Pancreas (tissue), 10 donors: Measurements from ENCODE around the gene FLT3LG. TPM values are rescaled to one million over a fixed set of nuclear protein-coding genes. Genes with fewer than 3 reads are reported as not detected.

ENCODE experiments used
- ATAC-seq, 4 donors: fragments of 200-7000 bp; cut with Tn5 transposase; one replicate each; pipeline versions ENCODE4 v1.8.0 to v1.9.1; 2020; ENCODE audit warnings: mild to moderate bottlenecking in 4 of 4, moderate library complexity in 4 of 4
- DNase-seq, 6 donors: peaks; one replicate each; pipeline ENCODE4 v3.0.0-alpha.2; 2020
- FAIRE-seq: peaks from 2 replicates; lab custom pipeline; 2012; peaks lifted over from hg19 to GRCh38; lab: Jason Lieb, UNC
- H3K27ac ChIP-seq, 4 donors: fragments of 200-600 bp; sonication (generic); 1 replicate in 3 of 4; 2 replicates in 1 of 4; pipeline versions ENCODE4 v1.5.0 to v1.8.0; 2020
- H3K27me3 ChIP-seq, 4 donors: fragments of 200-600 bp; one replicate each; pipeline ENCODE4 v1.8.0; 2021
- H3K36me3 ChIP-seq, 3 donors: fragments of 200-600 bp; sonication (generic) in 1 of 3; one replicate each; pipeline versions ENCODE4 v1.5.0 to v1.8.0; 2020 to 2021
- H3K4me1 ChIP-seq, 3 donors: fragments of 200-600 bp; one replicate each; pipeline ENCODE4 v1.8.0; 2021
- H3K4me3 ChIP-seq, 4 donors: fragments of 200-600 bp; sonication (generic) in 2 of 4; one replicate each; pipeline versions ENCODE4 v1.5.0 to v1.8.0; 2020 to 2021
- H3K9me3 ChIP-seq, 4 donors: fragments of 200-600 bp; one replicate each; pipeline ENCODE4 v1.8.0; 2021
- CTCF ChIP-seq, 4 donors: fragments of 200-600 bp; sonication (generic) in 3 of 4; IDR thresholded peaks; one replicate each; pipeline versions ENCODE4 v1.5.0 to v1.8.0; 2021; ENCODE audit warnings: antibody characterized with exemption in 4 of 4
- WGBS, 2 donors: extraction: QIAGEN DNeasy Blood & Tissue Kit; methylation state at CpG; one replicate each; pipeline ENCODE4 v1.1.7; 2013; 5-methylcytosine and 5-hydroxymethylcytosine counted together
- intact Hi-C, 3 donors: fragments of 100-400 bp; cut with DNase I; formaldehyde crosslinking; loops; one replicate each; pipeline versions ENCODE4 v1.11.1 to v1.14.2; 2022
- microRNA-seq, 2 donors: library from miRNA; unstranded; fragments of <30 nt; microRNA quantifications; one replicate each; pipeline versions ENCODE4 to v1.1.0, GENCODE V29; 2019 to 2020
- polyA plus RNA-seq, 2 donors: library from polyadenylated mRNA; stranded (reverse); fragments of 200-250 nt; gene quantifications; one replicate each; pipeline ENCODE4 v1.2.3, GENCODE V29; 2013
- total RNA-seq, 6 donors: library from RNA; stranded (reverse); fragmentation: NEBNext Ultra II Directional in 4 of 6; extraction: Animal tissue kit (Norgen Biotek cat#: 25700) in 4 of 6; gene quantifications; one replicate each; pipeline versions ENCODE4 v1.2.1 to v1.2.4, GENCODE V29; 2021 to 2023
- donor health status: healthy with polysubstance abuse.
- donor health status: DM: no; HTN: no; CAD: no; lungs with moderate emphysema.
- donor health status: DM: no; HTN: no; CAD: no.
- donor health status: control.
- donor health status: control.
- donor health status: Bipolar disorder and iron deficiency.
- donor health status: DM: yes; HTN: yes; CAD: no.
- donor health status: DM: no; HTN: no; CAD: no.
- donor health status: DM: no; HTN: no; CAD: no.
- donor health status: DM: yes; HTN: yes; CAD: no.

The FLT3LG gene
- total and polyA plus RNA-seq, 8 donors = 0.79 to 8.4 (median 2.7) TPM

DNA sequence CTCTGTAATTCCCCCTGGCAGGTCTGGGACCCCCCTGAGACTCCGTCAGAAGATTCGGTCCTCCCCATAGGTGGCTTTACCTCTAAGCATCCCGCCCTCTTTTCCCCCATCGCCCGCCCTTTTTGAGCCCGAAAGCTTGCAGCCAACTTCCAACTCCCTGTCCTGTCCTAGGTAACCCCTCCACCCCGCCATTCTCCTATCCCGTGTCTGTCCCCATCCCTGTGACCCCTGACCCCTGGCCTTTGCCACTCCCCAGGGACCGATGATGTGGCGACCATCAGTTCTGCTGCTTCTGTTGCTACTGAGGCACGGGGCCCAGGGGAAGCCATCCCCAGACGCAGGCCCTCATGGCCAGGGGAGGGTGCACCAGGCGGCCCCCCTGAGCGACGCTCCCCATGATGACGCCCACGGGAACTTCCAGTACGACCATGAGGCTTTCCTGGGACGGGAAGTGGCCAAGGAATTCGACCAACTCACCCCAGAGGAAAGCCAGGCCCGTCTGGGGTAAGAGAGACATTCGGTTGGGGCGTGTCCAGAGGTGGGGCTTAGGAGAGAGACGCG lies 54.3 kb downstream of the FLT3LG start:
- H3K36me3 ChIP-seq = no peaks in the 10 kb centered on the region
- 74 to 79% methylated on average over 25 of the region's 25 CpGs for WGBS, 2 donors
- H3K4me1 ChIP-seq = no peaks in the 10 kb centered on the region
- intact Hi-C loops = no loop called here
- DNase-seq (no peak), FAIRE-seq (no peak), ATAC-seq (peak in 1 of 4 donors; percentile 2)
- no peak for TF ChIP-seq CTCF (IDR thresholded peaks at IDR 0.05)
- no peaks in the 10 kb centered on the region for H3K27me3 ChIP-seq
- H3K9me3 ChIP-seq = no peaks in the 10 kb centered on the region
- H3K4me3 ChIP-seq = peak overlapping the region in 3 of 4 donors; percentile 1 to 34 (median 32)
- H3K27ac ChIP-seq = no peak overlapping the region

DNA sequence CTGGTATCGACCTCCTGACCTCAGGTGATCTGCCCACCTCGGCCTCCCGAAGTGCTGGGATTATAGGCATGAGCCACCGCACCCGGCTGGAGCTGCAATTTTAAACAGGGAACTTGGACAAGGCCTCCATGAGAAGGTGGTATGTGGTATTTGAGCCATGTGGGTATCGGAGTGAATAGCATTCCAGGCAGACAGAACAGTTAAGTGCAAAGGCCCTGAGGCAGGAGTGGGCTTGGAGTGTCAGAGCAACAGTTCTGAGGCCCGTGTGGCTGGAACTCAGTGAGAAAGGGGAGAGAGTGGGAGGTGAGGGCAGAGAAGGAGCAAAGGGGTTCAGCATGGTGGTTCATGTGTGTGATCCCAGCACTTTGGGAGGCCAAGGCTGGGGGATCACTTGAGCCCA lies 56.7 kb downstream of the FLT3LG start:
- no peak for ATAC-seq
- Histone ChIP-seq H3K27ac (no peak overlapping the region), H3K4me3 (no peak overlapping the region), H3K9me3 (no peaks in the 10 kb centered on the region), H3K4me1 (no peaks in the 10 kb centered on the region), H3K27me3 (no peaks in the 10 kb centered on the region), H3K36me3 (no peaks in the 10 kb centered on the region)
- DNase-seq = no peak
- WGBS, 2 donors = 95% methylated on average over 7 of the region's 7 CpGs
- no peak for FAIRE-seq
- no peak for TF ChIP-seq CTCF (IDR thresholded peaks at IDR 0.05)
- intact Hi-C loops = no loop called here

GRCh38 chr19:49533551-49534488 lies 59.8 kb downstream of the FLT3LG start:
- intact Hi-C loops = no loop called here
- no peaks in the 10 kb centered on the region for H3K36me3 ChIP-seq
- peak in 3 of 4 donors; percentile 11 to 25 (median 19) for TF ChIP-seq CTCF (IDR thresholded peaks at IDR 0.05)
- no peaks in the 10 kb centered on the region for H3K4me1 ChIP-seq
- DNase-seq (peak; percentile 68 to 94 (median 86)), FAIRE-seq (no peak), ATAC-seq (peak; percentile 93 to 97 (median 96))
- peak overlapping the region; percentile 32 to 67 (median 37) for H3K4me3 ChIP-seq
- no peak overlapping the region for H3K27ac ChIP-seq
- no peaks in the 10 kb centered on the region for H3K27me3 ChIP-seq
- WGBS, 2 donors = 3% methylated on average over 81 to 87 of the region's 87 CpGs
- no peaks in the 10 kb centered on the region for H3K9me3 ChIP-seq

GRCh38 chr19:49534632-49535385 lies 60.8 kb downstream of the FLT3LG start:
- peak overlapping the region in 1 of 4 donors; percentile 67 for H3K4me3 ChIP-seq
- no peak for ATAC-seq

More at GRCh38 chr19:49534632-49535385, 60.8 kb downstream of the FLT3LG start:
- DNase-seq = no peak
- WGBS, 2 donors = 77 to 92% methylated on average over 8 of the region's 8 CpGs
- H3K4me1 ChIP-seq = no peaks in the 10 kb centered on the region
- no peak for FAIRE-seq
- no peaks in the 10 kb centered on the region for H3K27me3 ChIP-seq
- H3K9me3 ChIP-seq = no peaks in the 10 kb centered on the region
- no peak for TF ChIP-seq CTCF (IDR thresholded peaks at IDR 0.05)
- intact Hi-C loops = no loop called here
- H3K27ac ChIP-seq = no peak overlapping the region
- H3K36me3 ChIP-seq = no peaks in the 10 kb centered on the region

Small RNAs within 50 kb of the gene (microRNA-seq; reads per million reads assigned to microRNA genes)
- 236 to 577 reads per million in 2 donors for gene MIR150

Other genes with a start within 250 kb of the FLT3LG start
- 1 to 10 TPM; 1.5 to 4.1 (median 2.7) TPM for gene SLC6A16, start 149.0 kb upstream of the FLT3LG start, total RNA-seq
- gene SLC6A16, start 149.0 kb upstream of the FLT3LG start, polyA plus RNA-seq = 1 to 10 TPM; 4.5 to 5.9 TPM
- 10 to 100 TPM in 1 of 6 donors, 1 to 10 TPM in 3, under 1 TPM in 2; 0.35 to 23.1 (median 2.7) TPM for gene CD37, start 138.8 kb upstream of the FLT3LG start, total RNA-seq
- 1 to 10 TPM; 1.8 to 2.0 TPM for gene CD37, start 138.8 kb upstream of the FLT3LG start, polyA plus RNA-seq
- 10 to 100 TPM; 10.5 to 30.6 (median 12.6) TPM for gene TEAD2, start 111.8 kb upstream of the FLT3LG start, total RNA-seq
- 10 to 100 TPM; 16.0 to 16.8 TPM for gene TEAD2, start 111.8 kb upstream of the FLT3LG start, polyA plus RNA-seq
- gene DKKL1, start 110.3 kb upstream of the FLT3LG start, total RNA-seq = 1 to 10 TPM in 1 of 6 donors, under 1 TPM in 3, not detected in 2; 0.41 to 1.3 (median 0.53) TPM
- gene DKKL1, start 110.3 kb upstream of the FLT3LG start, polyA plus RNA-seq = under 1 TPM in 1 of 2 donors, not detected in 1; 0.12 TPM
- gene KASH5, start 86.0 kb upstream of the FLT3LG start, total RNA-seq = 1 to 10 TPM; 1.3 to 3.3 (median 2.7) TPM
- gene KASH5, start 86.0 kb upstream of the FLT3LG start, polyA plus RNA-seq = 1 to 10 TPM; 1.2 to 1.7 TPM
- gene PTH2, start 50.8 kb upstream of the FLT3LG start, total RNA-seq = not detected
- gene PTH2, start 50.8 kb upstream of the FLT3LG start, polyA plus RNA-seq = not detected
- gene GFY, start 48.8 kb upstream of the FLT3LG start, total RNA-seq = not detected
- not detected for gene GFY, start 48.8 kb upstream of the FLT3LG start, polyA plus RNA-seq
- gene SLC17A7, start 32.7 kb upstream of the FLT3LG start, total RNA-seq = under 1 TPM in 5 of 6 donors, not detected in 1; 0.13 to 0.53 (median 0.40) TPM
- under 1 TPM; 0.30 to 0.31 TPM for gene SLC17A7, start 32.7 kb upstream of the FLT3LG start, polyA plus RNA-seq
- 10 to 100 TPM; 34.2 to 49.1 (median 37.2) TPM for gene PIH1D1, start 22.4 kb upstream of the FLT3LG start, total RNA-seq
- 100 to 1,000 TPM in 1 of 2 donors, 10 to 100 TPM in 1; 82.5 to 110 TPM for gene PIH1D1, start 22.4 kb upstream of the FLT3LG start, polyA plus RNA-seq
- gene ALDH16A1, start 21.0 kb upstream of the FLT3LG start, total RNA-seq = 10 to 100 TPM; 16.1 to 22.9 (median 19.8) TPM
- gene ALDH16A1, start 21.0 kb upstream of the FLT3LG start, polyA plus RNA-seq = 10 to 100 TPM; 72.4 to 89.3 TPM
- gene RPL13A, start 13.4 kb downstream of the FLT3LG start, total RNA-seq = 1,000 to 10,000 TPM; 1,459 to 2,866 (median 2,217) TPM
- 1,000 to 10,000 TPM; 1,585 to 1,842 TPM for gene RPL13A, start 13.4 kb downstream of the FLT3LG start, polyA plus RNA-seq
- 1,000 to 10,000 TPM in 4 of 6 donors, 100 to 1,000 TPM in 2; 765 to 1,427 (median 1,126) TPM for gene RPS11, start 22.2 kb downstream of the FLT3LG start, total RNA-seq
- gene RPS11, start 22.2 kb downstream of the FLT3LG start, polyA plus RNA-seq = 1,000 to 10,000 TPM; 2,346 to 2,426 TPM
- gene FCGRT, start 38.4 kb downstream of the FLT3LG start, total RNA-seq = 100 to 1,000 TPM in 1 of 6 donors, 10 to 100 TPM in 5; 48.4 to 105 (median 66.3) TPM
- gene FCGRT, start 38.4 kb downstream of the FLT3LG start, polyA plus RNA-seq = 10 to 100 TPM; 74.5 to 87.8 TPM
- gene RCN3, start 53.8 kb downstream of the FLT3LG start, total RNA-seq = 10 to 100 TPM in 1 of 6 donors, 1 to 10 TPM in 5; 1.6 to 16.5 (median 4.8) TPM
- gene RCN3, start 53.8 kb downstream of the FLT3LG start, polyA plus RNA-seq = 10 to 100 TPM; 38.7 to 41.5 TPM
- gene NOSIP, start 106.3 kb downstream of the FLT3LG start, total RNA-seq = 10 to 100 TPM; 40.5 to 76.3 (median 52.1) TPM
- gene NOSIP, start 106.3 kb downstream of the FLT3LG start, polyA plus RNA-seq = 100 to 1,000 TPM; 120 to 148 TPM
- gene PRRG2, start 107.1 kb downstream of the FLT3LG start, total RNA-seq = 1 to 10 TPM; 6.5 to 8.9 (median 8.3) TPM
- gene PRRG2, start 107.1 kb downstream of the FLT3LG start, polyA plus RNA-seq = 10 to 100 TPM; 11.6 to 15.9 TPM
- gene PRR12, start 117.0 kb downstream of the FLT3LG start, total RNA-seq = 10 to 100 TPM in 3 of 6 donors, 1 to 10 TPM in 3; 8.3 to 17.7 (median 9.5) TPM
- gene PRR12, start 117.0 kb downstream of the FLT3LG start, polyA plus RNA-seq = 10 to 100 TPM; 14.0 to 18.9 TPM
- 10 to 100 TPM in 2 of 6 donors, 1 to 10 TPM in 4; 5.5 to 24.4 (median 7.5) TPM for gene RRAS, start 165.9 kb downstream of the FLT3LG start, total RNA-seq
- 10 to 100 TPM; 27.2 to 42.9 TPM for gene RRAS, start 165.9 kb downstream of the FLT3LG start, polyA plus RNA-seq
- gene SCAF1, start 168.0 kb downstream of the FLT3LG start, total RNA-seq = 10 to 100 TPM; 17.3 to 34.8 (median 28.3) TPM
- 10 to 100 TPM; 17.8 to 30.4 TPM for gene SCAF1, start 168.0 kb downstream of the FLT3LG start, polyA plus RNA-seq
- 10 to 100 TPM; 34.4 to 66.0 (median 44.7) TPM for gene IRF3, start 191.6 kb downstream of the FLT3LG start, total RNA-seq
- gene IRF3, start 191.6 kb downstream of the FLT3LG start, polyA plus RNA-seq = 100 to 1,000 TPM; 213 to 289 TPM
- 10 to 100 TPM in 2 of 6 donors, 1 to 10 TPM in 4; 6.0 to 12.0 (median 9.6) TPM for gene BCL2L12, start 191.7 kb downstream of the FLT3LG start, total RNA-seq
- gene BCL2L12, start 191.7 kb downstream of the FLT3LG start, polyA plus RNA-seq = 10 to 100 TPM; 16.2 to 16.5 TPM
- gene PRMT1, start 203.1 kb downstream of the FLT3LG start, total RNA-seq = 10 to 100 TPM; 27.2 to 61.1 (median 43.3) TPM
- 10 to 100 TPM; 95.3 to 98.7 TPM for gene PRMT1, start 203.1 kb downstream of the FLT3LG start, polyA plus RNA-seq
- gene ADM5, start 215.4 kb downstream of the FLT3LG start, total RNA-seq = under 1 TPM; 0.28 to 1.00 (median 0.58) TPM
- gene ADM5, start 215.4 kb downstream of the FLT3LG start, polyA plus RNA-seq = 1 to 10 TPM; 2.4 to 2.5 TPM
- gene CPT1C, start 216.9 kb downstream of the FLT3LG start, total RNA-seq = 1 to 10 TPM in 4 of 6 donors, under 1 TPM in 2; 0.28 to 5.6 (median 2.1) TPM
- 10 to 100 TPM; 10.5 to 12.6 TPM for gene CPT1C, start 216.9 kb downstream of the FLT3LG start, polyA plus RNA-seq